GM21619 (cell line): ENCODE results near the gene WNK4.
A peak's percentile ranks its signal among the peaks of the same experiment; 100 is the strongest.

Experiments used
- ATAC-seq: cut with Tn5 transposase; IDR thresholded peaks from one replicate; pipeline ENCODE4 v1.9.1; 2021; ENCODE audit not compliant: unreplicated experiment

The WNK4 gene

DNA sequence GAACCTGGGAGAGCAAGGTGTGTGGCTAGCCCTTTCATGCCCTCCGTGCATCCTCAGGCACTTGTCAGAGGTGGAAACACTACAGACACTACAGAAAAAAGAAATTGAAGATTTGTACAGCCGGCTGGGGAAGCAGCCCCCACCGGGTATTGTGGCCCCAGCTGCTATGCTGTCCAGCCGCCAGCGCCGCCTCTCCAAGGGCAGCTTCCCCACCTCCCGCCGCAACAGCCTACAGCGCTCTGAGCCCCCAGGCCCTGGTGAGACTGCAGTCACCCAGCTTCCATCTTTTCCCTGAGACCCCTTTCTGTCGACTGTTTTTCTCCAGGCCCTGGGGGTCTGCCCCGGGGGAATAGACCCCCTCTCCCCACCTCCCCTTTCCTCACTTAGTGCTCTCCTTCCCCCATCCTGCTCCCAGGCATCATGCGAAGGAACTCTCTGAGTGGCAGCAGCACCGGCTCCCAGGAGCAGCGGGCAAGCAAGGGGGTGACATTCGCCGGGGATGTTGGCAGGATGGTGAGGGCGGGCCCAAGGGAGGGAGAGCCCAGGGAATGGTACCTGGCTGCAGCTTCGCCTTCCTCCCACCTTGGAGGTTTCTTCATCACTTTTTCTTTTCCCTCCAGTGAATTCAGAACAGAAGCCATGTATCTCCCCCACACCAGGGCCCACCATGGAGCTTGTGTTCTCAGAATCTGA, 15.8 kb downstream of the WNK4 start:
- ATAC-seq: no peak

- ATAC-seq: no peak
Measured at GRCh38 chr17:42797067-42798007, 16.9 kb downstream of the WNK4 start.

GRCh38 chr17:42798011-42798382, 17.6 kb downstream of the WNK4 start:
- no peak for ATAC-seq

DNA sequence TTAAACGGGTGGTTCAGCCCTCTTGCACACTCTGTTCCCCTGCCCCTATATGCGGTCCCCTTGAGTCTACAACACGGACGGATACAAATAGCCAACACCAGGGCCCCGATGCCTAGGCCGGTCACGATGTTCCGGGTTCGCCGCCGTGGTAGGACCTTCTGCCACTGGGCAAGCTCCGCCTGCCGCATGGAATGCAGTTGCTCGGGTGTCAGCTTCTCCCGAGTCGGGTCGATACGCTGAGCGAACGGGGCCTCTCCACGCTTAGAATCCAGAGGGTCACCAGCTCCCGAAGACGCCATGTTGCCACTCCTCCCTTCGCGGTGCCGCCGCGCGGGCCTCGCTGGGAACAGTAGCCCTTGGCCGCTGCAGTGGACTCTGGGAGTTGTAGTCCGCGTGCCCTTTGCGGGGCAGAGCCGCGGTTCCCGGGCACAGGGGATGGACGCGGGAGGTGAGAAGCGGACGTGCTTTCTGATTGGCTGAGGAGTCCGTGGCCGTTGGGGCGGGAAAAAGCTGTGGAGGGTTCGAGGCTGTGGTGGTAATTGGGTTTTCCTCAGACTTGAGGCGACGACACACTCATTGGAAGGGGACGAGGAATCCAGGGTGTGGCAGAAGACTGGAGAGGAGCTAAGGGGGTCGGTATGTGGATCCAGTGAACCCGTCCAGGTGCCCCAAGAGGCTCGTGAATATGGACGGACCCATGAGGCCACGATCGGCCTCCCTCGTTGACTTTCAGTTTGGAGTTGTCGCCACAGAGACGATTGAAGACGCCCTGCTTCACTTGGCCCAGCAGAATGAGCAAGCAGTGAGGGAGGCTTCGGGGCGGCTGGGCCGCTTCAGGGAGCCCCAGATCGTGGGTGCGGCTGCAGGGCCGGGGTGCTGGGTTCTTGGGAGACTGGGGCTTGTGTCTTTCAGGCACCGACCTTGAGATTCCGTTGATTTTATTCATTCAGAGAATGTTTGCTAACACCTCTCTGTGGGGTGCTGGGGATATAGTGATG, 18.3 kb downstream of the WNK4 start, which contains the start of the genes CNTD1 and COA3:
TSS of gene CNTD1 (plus strand) at position 479 of the 998 bp plus-strand sequence. CDS start at position 686, 207 bp downstream.
TSS of gene COA3 (minus strand) at position 322 of the 998 bp plus-strand sequence. CDS start at position 299, 23 bp downstream.
- peak; percentile 86 for ATAC-seq

GRCh38 chr17:42803074-42803883, 22.9 kb downstream of the WNK4 start:
- no peak for ATAC-seq

- no peak for ATAC-seq
Measured at GRCh38 chr17:42804918-42805367, 24.5 kb downstream of the WNK4 start.

GRCh38 chr17:42806249-42806648, 25.8 kb downstream of the WNK4 start:
- ATAC-seq: no peak

DNA sequence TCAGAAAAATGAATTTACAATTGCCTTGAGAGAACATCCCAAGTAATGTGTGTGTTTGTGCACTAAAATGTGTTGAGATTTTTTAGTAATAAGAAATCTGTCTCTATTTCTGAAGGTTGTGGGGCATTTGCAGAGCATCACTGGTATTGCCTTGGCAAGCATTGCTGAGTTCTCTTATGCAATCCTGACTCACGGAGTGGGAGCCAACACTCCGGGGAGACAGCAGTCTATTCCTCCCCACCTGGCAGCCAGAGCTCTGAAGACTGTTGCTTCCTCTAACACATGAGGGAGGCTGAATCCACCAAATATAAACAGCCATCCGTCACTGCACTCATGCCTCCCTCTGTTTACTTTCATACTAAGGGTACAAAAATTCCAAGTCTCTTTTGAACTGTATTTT, 28.8 kb downstream of the WNK4 start:
- ATAC-seq: no peak

DNA sequence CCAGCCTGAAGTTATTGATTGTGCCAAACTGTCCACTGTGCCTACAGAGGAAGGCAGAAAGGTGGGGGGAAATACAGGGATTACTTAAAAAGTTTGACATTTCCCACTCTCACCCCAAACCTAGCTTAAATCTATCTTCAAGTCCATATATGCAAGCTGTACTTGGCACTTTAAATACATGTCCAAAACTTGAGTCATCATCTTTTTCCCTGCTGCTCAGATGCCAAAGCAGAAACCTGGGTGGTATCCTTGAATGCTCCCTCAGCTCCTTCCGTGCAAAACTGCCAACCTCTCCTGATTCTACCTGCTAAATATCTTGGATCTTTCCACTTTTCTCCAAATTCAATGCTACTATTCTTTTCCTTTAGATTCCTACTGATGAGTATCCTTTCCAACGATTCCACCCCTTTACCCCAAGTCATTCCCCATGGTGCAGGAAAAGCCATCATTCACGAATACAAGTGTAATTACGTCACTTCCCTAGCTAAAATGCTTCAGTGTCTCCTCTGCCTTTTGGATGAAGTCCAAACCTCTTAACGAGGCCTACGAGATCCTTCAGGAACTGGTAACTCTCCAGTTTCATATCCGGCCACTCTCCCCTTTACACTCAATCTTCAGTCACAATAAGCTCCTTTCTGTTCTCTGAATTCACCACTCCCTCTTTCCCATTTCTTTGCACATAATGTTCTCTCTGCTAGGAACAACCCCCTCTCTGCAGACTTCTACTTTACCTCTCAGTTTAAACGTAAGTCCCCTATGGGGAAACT, 34.4 kb downstream of the WNK4 start:
- no peak for ATAC-seq

- no peak for ATAC-seq
Measured at GRCh38 chr17:42817866-42818265, 37.5 kb downstream of the WNK4 start.

- ATAC-seq: no peak
Measured at GRCh38 chr17:42818379-42818778, 38.0 kb downstream of the WNK4 start.

- ATAC-seq: no peak
Measured at GRCh38 chr17:42819939-42820535, 39.6 kb downstream of the WNK4 start.

GRCh38 chr17:42821176-42821575, 40.8 kb downstream of the WNK4 start:
- ATAC-seq: no peak

GRCh38 chr17:42827472-42827871, 47.1 kb downstream of the WNK4 start:
- ATAC-seq: no peak

DNA sequence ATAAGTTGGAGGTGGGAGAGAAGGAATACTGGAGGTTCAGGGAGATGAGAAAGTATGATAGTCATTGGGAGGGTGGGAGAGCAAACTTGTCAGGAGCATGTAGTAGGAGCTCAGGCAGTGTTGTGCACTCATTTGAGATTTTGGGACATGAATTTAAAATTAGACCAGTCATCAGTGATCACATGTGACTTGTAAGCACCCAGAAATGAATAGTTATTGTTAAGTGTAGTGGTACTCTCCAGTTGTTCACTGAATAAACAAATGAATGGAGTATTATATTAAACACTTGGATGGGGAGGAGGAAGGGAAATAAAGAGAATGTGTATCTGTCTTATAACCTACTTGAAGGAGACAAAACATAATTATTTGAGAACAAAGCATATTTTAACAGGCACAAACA, 50.6 kb downstream of the WNK4 start:
- ATAC-seq: no peak

DNA sequence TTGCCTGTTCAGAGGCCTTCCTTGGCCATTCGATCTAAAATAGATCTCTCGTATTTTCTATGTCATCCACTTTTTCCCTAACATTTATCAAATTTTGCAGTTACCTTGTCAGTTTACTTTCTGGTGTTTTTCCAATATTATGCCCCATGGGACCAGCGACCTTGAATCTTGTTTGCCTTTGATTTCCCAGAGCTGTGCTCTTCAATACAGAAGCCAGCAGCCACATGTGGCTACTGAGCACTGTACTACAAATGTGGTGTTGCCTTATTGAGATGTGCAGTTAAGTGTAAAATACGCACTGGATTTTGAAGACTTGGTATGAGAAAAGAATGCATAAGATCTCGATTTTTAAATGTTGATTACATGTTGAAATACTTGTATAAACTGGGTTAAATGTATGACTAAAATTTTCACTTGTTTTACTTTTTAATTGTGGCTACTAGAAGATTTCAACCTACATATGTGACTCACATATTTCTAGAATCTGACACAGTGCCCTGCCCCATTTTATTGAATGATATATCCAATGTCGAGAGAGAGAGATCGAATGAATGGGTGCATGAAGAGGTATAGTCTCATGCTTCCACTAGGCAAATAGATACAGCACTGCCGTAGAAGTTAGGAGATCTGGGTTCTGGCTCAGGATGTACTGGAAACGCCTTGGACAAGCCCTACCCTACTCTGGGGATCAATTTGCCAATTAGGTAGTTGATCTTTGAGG, 52.0 kb downstream of the WNK4 start:
- ATAC-seq: peak; percentile 12

GRCh38 chr17:42832934-42833766, 52.7 kb downstream of the WNK4 start, which contains the start of gene PSME3:
Gene PSME3 (plus strand): TSS chr17:42833397. CDS start chr17:42833632, 235 bp downstream.
- peak; percentile 77 for ATAC-seq
